Measurements from ENCODE around the gene FRMPD4. TPM values are rescaled to one million over a fixed set of nuclear protein-coding genes. Genes with fewer than 3 reads are reported as not detected.

FRMPD4 gene
- total and polyA plus RNA-seq, 2 donors (not counting 1 experiment from before 2014, with no cell fraction given) = 0.50 to 1.5 TPM

- Histone ChIP-seq H3K4me2 (ENCODE audit: extremely low read depth, insufficient read depth, low read length) (no peak overlapping the region), H3K36me3 (ENCODE audit: control insufficient read depth, insufficient read depth, low read length) (no peaks in the 10 kb centered on the region), H3K9ac (ENCODE audit: insufficient read depth, low read length) (no peak overlapping the region), H4K20me1 (ENCODE audit: control insufficient read depth, extremely low read depth, insufficient read depth, low read length) (no peaks in the 10 kb centered on the region), H3K79me2 (ENCODE audit: control insufficient read depth, insufficient read depth, low read length) (no peaks in the 10 kb centered on the region), H3K4me3 (replicated peaks in 1 of 4; ENCODE audit: control extremely low read depth in 1 of 4, insufficient read depth in 1 of 4, low read depth in 3 of 4, low read length in 4 of 4) (no peak overlapping the region), H3K27me3 (ENCODE audit: control insufficient read depth, insufficient read depth, low read length) (no peaks in the 10 kb centered on the region), H3K4me1 (ENCODE audit: control insufficient read depth, extremely low read depth, insufficient read depth, low read length) (peaks cover 8% of the 10 kb centered on the region), H3K27ac (ENCODE audit: insufficient read depth, low read length) (no peak overlapping the region), H3K9me3 (ENCODE audit: control insufficient read depth, insufficient read depth, low read depth, low read length) (no peaks in the 10 kb centered on the region), H2AFZ (ENCODE audit: low read length) (no peak overlapping the region)
- no peak for DNase-seq (ENCODE audit: low read depth in 2 of 2)
- TF ChIP-seq CTCF (conservative IDR thresholded peaks at IDR 0.05 in 1 of 2, IDR thresholded peaks at IDR 0.05 in 1 of 2; ENCODE audit: low read depth in 1 of 2, low read length in 2 of 2) = no peak
- no peak for TF ChIP-seq EZH2 (IDR thresholded peaks at IDR 0.05; ENCODE audit: low read length, missing control alignments)
Measured at GRCh38 chrX:12443534-12444098, 305.3 kb downstream of the FRMPD4 start.

GRCh38 chrX:12446342-12447075, 308.2 kb downstream of the FRMPD4 start:
- Histone ChIP-seq H3K79me2 (ENCODE audit: control insufficient read depth, insufficient read depth, low read length) (no peaks in the 10 kb centered on the region), H3K9me3 (ENCODE audit: control insufficient read depth, insufficient read depth, low read depth, low read length) (no peaks in the 10 kb centered on the region), H4K20me1 (ENCODE audit: control insufficient read depth, extremely low read depth, insufficient read depth, low read length) (no peaks in the 10 kb centered on the region), H2AFZ (ENCODE audit: low read length) (no peak overlapping the region), H3K4me2 (ENCODE audit: extremely low read depth, insufficient read depth, low read length) (no peak overlapping the region), H3K4me1 (ENCODE audit: control insufficient read depth, extremely low read depth, insufficient read depth, low read length) (peaks cover 5% of the 10 kb centered on the region), H3K9ac (ENCODE audit: insufficient read depth, low read length) (no peak overlapping the region), H3K4me3 (replicated peaks in 1 of 4; ENCODE audit: control extremely low read depth in 1 of 4, insufficient read depth in 1 of 4, low read depth in 3 of 4, low read length in 4 of 4) (no peak overlapping the region), H3K36me3 (ENCODE audit: control insufficient read depth, insufficient read depth, low read length) (no peaks in the 10 kb centered on the region), H3K27me3 (ENCODE audit: control insufficient read depth, insufficient read depth, low read length) (no peaks in the 10 kb centered on the region), H3K27ac (ENCODE audit: insufficient read depth, low read length) (peak overlapping the region; percentile 57)
- peak; percentile 48 to 65 for DNase-seq (ENCODE audit: low read depth in 2 of 2)
- TF ChIP-seq CTCF (conservative IDR thresholded peaks at IDR 0.05 in 1 of 2, IDR thresholded peaks at IDR 0.05 in 1 of 2; ENCODE audit: low read depth in 1 of 2, low read length in 2 of 2) = no peak
- no peak for TF ChIP-seq EZH2 (IDR thresholded peaks at IDR 0.05; ENCODE audit: low read length, missing control alignments)

GRCh38 chrX:12447448-12448064, 309.3 kb downstream of the FRMPD4 start:
- no peaks in the 10 kb centered on the region for H3K27me3 ChIP-seq (ENCODE audit: control insufficient read depth, insufficient read depth, low read length)
- peaks cover 4% of the 10 kb centered on the region for H3K4me1 ChIP-seq (ENCODE audit: control insufficient read depth, extremely low read depth, insufficient read depth, low read length)
- DNase-seq (ENCODE audit: low read depth in 2 of 2) = peak; percentile 81 to 90
- H3K27ac ChIP-seq (ENCODE audit: insufficient read depth, low read length) = no peak overlapping the region
- no peaks in the 10 kb centered on the region for H3K79me2 ChIP-seq (ENCODE audit: control insufficient read depth, insufficient read depth, low read length)
- no peak overlapping the region for H3K9ac ChIP-seq (ENCODE audit: insufficient read depth, low read length)
- no peak overlapping the region for H3K4me2 ChIP-seq (ENCODE audit: extremely low read depth, insufficient read depth, low read length)
- no peak overlapping the region for H3K4me3 ChIP-seq (replicated peaks in 1 of 4; ENCODE audit: control extremely low read depth in 1 of 4, insufficient read depth in 1 of 4, low read depth in 3 of 4, low read length in 4 of 4)
- no peak overlapping the region for H2AFZ ChIP-seq (ENCODE audit: low read length)
- H4K20me1 ChIP-seq (ENCODE audit: control insufficient read depth, extremely low read depth, insufficient read depth, low read length) = no peaks in the 10 kb centered on the region
- no peaks in the 10 kb centered on the region for H3K36me3 ChIP-seq (ENCODE audit: control insufficient read depth, insufficient read depth, low read length)
- H3K9me3 ChIP-seq (ENCODE audit: control insufficient read depth, insufficient read depth, low read depth, low read length) = no peaks in the 10 kb centered on the region
- TF ChIP-seq EZH2 (IDR thresholded peaks at IDR 0.05; ENCODE audit: low read length, missing control alignments) (no peak), CTCF (conservative IDR thresholded peaks at IDR 0.05 in 1 of 2, IDR thresholded peaks at IDR 0.05 in 1 of 2; ENCODE audit: low read depth in 1 of 2, low read length in 2 of 2) (peak; percentile 22 to 27)
